WERI-Rb-1 (cell line): ENCODE measurements around the gene LGALS7B.
"Not testable (repeated sequence)": the region's sequence is repeated elsewhere in the genome, so short reads cannot be mapped to it uniquely, and the experiment has no call there.

Experiments
- DNase-seq: peaks from one replicate; pipeline ENCODE4 v3.0.0-alpha.2; 2020
- H3K27ac ChIP-seq: fragments of 250-450 bp; sonication (Bioruptor Pico); 2 replicates; pipeline ENCODE4 v1.5.1; 2020; ENCODE audit warnings: mild to moderate bottlenecking, moderate library complexity
- H3K27me3 ChIP-seq: fragments of 250-450 bp; sonication (Bioruptor Pico); 2 replicates; pipeline ENCODE4 v1.5.1; 2021; ENCODE audit warnings: mild to moderate bottlenecking, low read depth, moderate library complexity; ENCODE audit not compliant: insufficient read depth, severe bottlenecking
- H3K36me3 ChIP-seq: fragments of 250-450 bp; sonication (Bioruptor Pico); 2 replicates; pipeline ENCODE4 v1.5.1; 2020; ENCODE audit warnings: mild to moderate bottlenecking, moderate library complexity
- H3K4me3 ChIP-seq: 2 replicates; pipeline ENCODE4 v1.5.1; 2011; ENCODE audit warnings: low read depth, mild to moderate bottlenecking, control low read depth, low read length
- H3K9me3 ChIP-seq: fragments of 250-450 bp; sonication (Bioruptor Pico); 2 replicates; pipeline ENCODE4 v1.5.1; 2021; ENCODE audit warnings: mild to moderate bottlenecking, moderate library complexity; ENCODE audit not compliant: severe bottlenecking
- TF ChIP-seq, protein P1 (sequence below): IDR thresholded peaks from 2 replicates; pipeline ENCODE4 v1.5.1; 2011; ENCODE audit warnings: low read depth, mild to moderate bottlenecking, control low read depth, inconsistent platforms, low read length

The LGALS7B gene

DNA sequence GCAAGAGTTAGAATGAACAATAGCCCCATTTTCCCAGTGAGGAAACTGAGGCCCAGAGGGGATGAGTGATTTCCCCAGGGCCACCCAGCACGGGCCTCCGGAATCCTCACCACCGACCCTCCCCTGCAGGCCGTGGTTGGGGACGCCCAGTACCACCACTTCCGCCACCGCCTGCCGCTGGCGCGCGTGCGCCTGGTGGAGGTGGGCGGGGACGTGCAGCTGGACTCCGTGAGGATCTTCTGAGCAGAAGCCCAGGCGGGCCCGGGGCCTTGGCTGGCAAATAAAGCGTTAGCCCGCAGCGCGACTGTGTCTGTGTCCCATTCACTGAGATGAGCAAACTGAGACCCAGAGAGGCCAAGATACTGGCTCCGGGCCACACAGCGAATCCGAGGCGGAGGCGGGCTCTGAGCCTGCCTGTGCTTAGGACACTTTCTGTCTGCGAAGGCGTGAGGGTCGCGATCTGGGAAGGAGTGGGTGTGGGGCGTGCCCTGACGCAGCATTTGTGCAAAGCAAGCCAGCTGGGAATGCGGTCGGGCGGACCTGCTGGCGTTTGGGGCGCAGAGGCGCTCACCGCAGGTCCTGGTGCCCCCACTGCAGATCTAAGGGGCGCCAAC lies 2.6 kb downstream of the LGALS7B start:
- not testable (repeated sequence) for H3K9me3 ChIP-seq, H3K27ac ChIP-seq, H3K36me3 ChIP-seq, DNase-seq, H3K4me3 ChIP-seq, H3K27me3 ChIP-seq

DNA sequence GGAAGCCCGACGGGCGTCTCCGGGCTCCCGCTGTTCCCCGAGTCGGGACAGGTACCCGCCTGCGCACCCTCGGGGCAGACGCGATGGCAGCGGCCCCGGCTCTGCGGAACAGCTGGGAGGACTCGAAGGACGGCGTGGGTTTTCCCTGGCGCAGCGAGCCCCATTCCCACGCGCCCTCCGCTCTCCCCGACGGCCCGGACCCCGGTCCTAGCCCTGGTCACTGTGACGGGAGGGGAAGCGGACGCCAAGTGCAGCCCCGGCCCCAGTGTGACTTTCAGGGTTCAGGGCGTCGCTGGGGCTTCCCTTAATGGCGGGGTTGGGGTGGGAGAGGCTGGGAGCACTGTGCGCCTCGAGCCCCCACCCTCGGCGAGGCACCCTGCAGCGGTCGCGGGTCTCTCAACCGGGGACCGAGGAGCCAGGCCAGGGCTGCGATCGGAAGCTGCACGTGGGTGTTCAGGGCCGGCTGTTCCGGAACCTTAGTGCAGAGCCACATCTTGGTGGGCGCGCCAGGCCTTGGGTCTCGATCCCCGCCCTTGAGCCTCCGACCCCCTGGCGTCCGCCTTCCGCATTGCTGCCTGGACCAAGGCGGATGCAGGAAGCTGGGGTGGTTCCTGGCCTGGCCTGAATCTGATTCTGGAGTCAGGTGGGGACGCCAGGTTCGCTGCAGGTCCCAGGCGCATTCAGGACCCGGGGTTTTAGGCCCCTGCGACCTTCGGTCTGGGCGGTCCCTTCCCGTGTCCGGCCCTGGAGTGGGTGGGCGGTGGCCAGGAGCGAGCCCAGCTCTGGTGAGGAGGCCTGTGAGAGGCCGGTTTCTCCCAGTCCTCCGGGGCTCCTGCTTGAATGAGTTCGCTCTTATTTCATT lies 3.5 kb downstream of the LGALS7B start:
- H3K4me3 ChIP-seq = no peak overlapping the region
- no peaks in the 10 kb centered on the region for H3K36me3 ChIP-seq
- H3K27me3 ChIP-seq = no peaks in the 10 kb centered on the region
- H3K9me3 ChIP-seq = no peaks in the 10 kb centered on the region
- no peak overlapping the region for H3K27ac ChIP-seq
- DNase-seq = no peak
- TF ChIP-seq, protein P1, sequence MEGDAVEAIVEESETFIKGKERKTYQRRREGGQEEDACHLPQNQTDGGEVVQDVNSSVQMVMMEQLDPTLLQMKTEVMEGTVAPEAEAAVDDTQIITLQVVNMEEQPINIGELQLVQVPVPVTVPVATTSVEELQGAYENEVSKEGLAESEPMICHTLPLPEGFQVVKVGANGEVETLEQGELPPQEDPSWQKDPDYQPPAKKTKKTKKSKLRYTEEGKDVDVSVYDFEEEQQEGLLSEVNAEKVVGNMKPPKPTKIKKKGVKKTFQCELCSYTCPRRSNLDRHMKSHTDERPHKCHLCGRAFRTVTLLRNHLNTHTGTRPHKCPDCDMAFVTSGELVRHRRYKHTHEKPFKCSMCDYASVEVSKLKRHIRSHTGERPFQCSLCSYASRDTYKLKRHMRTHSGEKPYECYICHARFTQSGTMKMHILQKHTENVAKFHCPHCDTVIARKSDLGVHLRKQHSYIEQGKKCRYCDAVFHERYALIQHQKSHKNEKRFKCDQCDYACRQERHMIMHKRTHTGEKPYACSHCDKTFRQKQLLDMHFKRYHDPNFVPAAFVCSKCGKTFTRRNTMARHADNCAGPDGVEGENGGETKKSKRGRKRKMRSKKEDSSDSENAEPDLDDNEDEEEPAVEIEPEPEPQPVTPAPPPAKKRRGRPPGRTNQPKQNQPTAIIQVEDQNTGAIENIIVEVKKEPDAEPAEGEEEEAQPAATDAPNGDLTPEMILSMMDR = no peak

DNA sequence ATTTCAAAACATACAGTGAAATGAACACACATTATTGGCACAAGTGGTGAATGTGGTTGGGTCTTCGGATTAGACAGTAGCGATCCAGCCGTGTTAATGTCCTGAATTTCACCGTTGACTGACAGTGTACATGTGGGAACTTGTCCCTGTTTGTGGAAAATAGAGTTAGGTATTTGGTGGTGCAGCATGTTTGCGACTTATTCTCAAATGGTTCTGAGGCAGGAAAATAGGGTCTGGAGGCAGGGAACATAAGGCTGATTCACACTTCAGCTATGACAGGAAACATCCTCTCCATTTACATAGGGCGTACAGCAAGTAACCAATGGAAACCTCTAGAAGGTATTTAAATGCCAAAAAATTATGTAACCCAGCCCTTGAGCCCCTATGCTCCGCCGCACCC lies 4.2 kb downstream of the LGALS7B start:
- H3K27me3 ChIP-seq = no peaks in the 10 kb centered on the region
- TF ChIP-seq, protein P1 = no peak
- H3K4me3 ChIP-seq = no peak overlapping the region
- no peak overlapping the region for H3K27ac ChIP-seq
- no peaks in the 10 kb centered on the region for H3K9me3 ChIP-seq
- no peaks in the 10 kb centered on the region for H3K36me3 ChIP-seq
- DNase-seq = no peak

DNA sequence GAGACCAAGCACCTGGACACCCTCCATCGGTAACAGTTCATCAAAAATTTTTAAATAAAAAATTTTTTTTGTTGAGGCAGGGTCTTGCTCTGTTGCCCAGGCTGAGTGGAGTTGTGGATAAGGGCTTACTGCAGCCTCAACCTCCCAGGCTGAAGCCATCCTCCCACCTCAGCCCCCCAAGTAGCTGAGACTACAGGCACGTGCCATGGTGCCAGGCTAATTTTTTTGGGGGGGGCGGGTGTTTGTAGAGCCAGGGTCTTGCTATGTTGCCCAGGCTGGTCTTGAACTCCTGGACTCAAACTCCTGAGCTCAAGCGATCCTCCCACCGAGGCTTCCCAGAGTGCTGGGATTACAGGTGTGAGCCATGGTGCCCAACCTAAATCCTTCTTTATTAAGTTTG lies 4.7 kb downstream of the LGALS7B start:
- Histone ChIP-seq H3K27me3 (no peaks in the 10 kb centered on the region), H3K27ac (no peak overlapping the region), H3K9me3 (no peaks in the 10 kb centered on the region), H3K4me3 (no peak overlapping the region), H3K36me3 (no peaks in the 10 kb centered on the region)
- no peak for DNase-seq
- TF ChIP-seq, protein P1 = no peak

DNA sequence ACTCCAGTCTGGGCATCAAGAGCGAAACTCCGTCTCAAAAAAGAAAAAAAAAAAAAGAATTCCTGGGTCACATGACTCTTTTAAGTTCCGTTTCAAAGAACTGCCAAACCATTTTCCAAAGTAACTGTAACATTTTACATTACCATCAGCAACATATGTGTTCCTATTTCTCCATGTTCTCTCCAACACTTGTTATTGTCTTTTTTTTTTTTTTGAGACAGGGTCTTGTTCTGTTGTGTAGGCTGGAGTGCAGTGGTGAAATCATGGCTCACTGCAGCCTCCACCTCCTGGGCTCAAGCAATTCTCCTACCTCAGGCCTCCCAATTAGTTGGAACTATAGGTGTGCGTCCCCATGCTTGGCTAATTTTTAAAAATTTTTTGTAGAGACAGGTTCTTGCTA lies 6.5 kb downstream of the LGALS7B start:
- TF ChIP-seq, protein P1 = no peak
- no peaks in the 10 kb centered on the region for H3K27me3 ChIP-seq
- H3K36me3 ChIP-seq = no peaks in the 10 kb centered on the region
- DNase-seq = no peak
- no peak overlapping the region for H3K27ac ChIP-seq
- no peaks in the 10 kb centered on the region for H3K9me3 ChIP-seq
- H3K4me3 ChIP-seq = no peak overlapping the region

DNA sequence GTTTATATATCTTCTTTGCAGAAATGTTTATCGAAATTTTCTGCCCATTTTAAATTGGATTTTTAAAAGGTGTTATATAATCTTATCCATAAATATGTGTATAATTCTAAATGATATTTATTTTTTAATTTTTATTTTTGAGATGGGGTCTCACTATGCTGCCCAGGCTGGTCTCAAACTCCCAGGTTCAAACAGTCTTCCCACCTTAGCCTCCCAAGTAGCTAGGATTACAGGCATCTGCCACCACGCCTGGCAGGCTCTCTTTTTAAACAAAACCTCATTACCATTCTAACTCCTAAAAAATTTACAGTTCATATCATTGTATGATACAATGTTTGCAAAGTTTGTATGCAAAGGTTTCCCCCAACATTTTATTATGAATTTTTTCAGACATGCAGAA lies 7.2 kb downstream of the LGALS7B start:
- H3K9me3 ChIP-seq = no peaks in the 10 kb centered on the region
- no peaks in the 10 kb centered on the region for H3K36me3 ChIP-seq
- no peak for DNase-seq
- H3K4me3 ChIP-seq = no peak overlapping the region
- H3K27me3 ChIP-seq = no peaks in the 10 kb centered on the region
- H3K27ac ChIP-seq = no peak overlapping the region
- TF ChIP-seq, protein P1 = no peak

DNA sequence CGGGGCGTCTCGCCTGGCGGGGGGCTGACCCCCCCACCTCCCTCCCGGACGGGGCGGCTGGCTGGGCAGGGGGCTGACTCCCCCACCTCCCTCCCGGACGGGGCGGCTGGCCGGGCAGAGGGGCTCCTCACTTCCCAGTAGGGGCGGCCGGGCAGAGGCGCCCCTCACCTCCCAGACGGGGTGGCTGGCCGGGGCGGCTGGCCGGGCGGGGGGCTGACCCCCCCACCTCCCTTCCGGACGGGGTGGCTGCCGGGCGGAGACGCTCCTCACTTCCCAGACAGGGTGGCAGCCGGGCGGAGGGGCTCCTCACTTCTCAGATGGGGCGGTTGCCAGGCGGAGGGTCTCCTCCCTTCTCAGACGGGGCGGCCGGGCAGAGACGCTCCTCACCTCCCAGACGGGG lies 8.8 kb downstream of the LGALS7B start:
- H3K27ac ChIP-seq, H3K9me3 ChIP-seq, H3K27me3 ChIP-seq, H3K36me3 ChIP-seq, H3K4me3 ChIP-seq, DNase-seq: not testable (repeated sequence)
